ENCODE results near the gene BCL2L12. TPM values are rescaled to one million over a fixed set of nuclear protein-coding genes. Genes with fewer than 3 reads are reported as not detected.

The BCL2L12 gene
- polyA plus RNA-seq, 1 of the 3 experiments (the other 2 are of a cell fraction): 27.9 TPM

GRCh38 chr19:49712397-49712859, 46.7 kb downstream of the BCL2L12 start:
- no peaks in the 10 kb centered on the region for H3K9me3 ChIP-seq
- TF ChIP-seq CHD2 (IDR thresholded peaks at IDR 0.05; ENCODE audit: low read length, partially characterized antibody): peak; percentile 56
- TF ChIP-seq GABPA (IDR thresholded peaks at IDR 0.05; ENCODE audit: low read depth): no peak
- TF ChIP-seq MXI1 (IDR thresholded peaks at IDR 0.05; ENCODE audit: low read depth, low read length): peak; percentile 89
- no peak for TF ChIP-seq EZH2phosphoT487 (IDR thresholded peaks at IDR 0.05; ENCODE audit: borderline replicate concordance, low read depth)
- TF ChIP-seq, protein P1, sequence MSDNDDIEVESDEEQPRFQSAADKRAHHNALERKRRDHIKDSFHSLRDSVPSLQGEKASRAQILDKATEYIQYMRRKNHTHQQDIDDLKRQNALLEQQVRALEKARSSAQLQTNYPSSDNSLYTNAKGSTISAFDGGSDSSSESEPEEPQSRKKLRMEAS (IDR thresholded peaks at IDR 0.05; ENCODE audit: low read depth): no peak
- no peak for TF ChIP-seq YY1 (IDR thresholded peaks at IDR 0.05; ENCODE audit: low read depth)
- peak; percentile 55; the same call in 1 of the 2 replicates for TF ChIP-seq POLR2AphosphoS5 (IDR thresholded peaks at IDR 0.05; ENCODE audit: low read depth, low read length)
- H3K79me2 ChIP-seq (ENCODE audit: insufficient read depth): no peaks in the 10 kb centered on the region
- peak overlapping the region in 1 of 2 experiments; percentile 75; a peak in 2 of 4 replicates for H3K27ac ChIP-seq (ENCODE audit: low read depth in 2 of 2, low read length in 1 of 2)
- ChIA-PET POLR2A (interaction anchor here (0.6 to 1.5 kb wide), 7 partner anchors 10 to 133 kb away, joined by 3 to 6 read pairs (median 4); partner anchors contain the start of gene AP2A1), CTCF (interaction anchor here (1.3 to 2.1 kb wide), 3 partner anchors 22 to 226 kb away, joined by 3 to 10 read pairs (median 5); partner anchors contain the start of gene ADM5)
- no peaks in the 10 kb centered on the region for H3K9me2 ChIP-seq
- peak overlapping the region; percentile 21; the same call in 1 of the 2 replicates for H3K9ac ChIP-seq
- H2AFZ ChIP-seq (ENCODE audit: low read depth): no peak overlapping the region
- H3K4me3 ChIP-seq (ENCODE audit: low read depth in 2 of 2, low read length in 1 of 2): peak overlapping the region in 1 of 2 experiments; percentile 24; a peak in 2 of 4 replicates
- H3K36me3 ChIP-seq (replicated peaks in 1 of 2; ENCODE audit: control insufficient read depth in 1 of 2, insufficient read depth in 2 of 2, low read length in 1 of 2): peaks cover 0 to 12% of the 10 kb centered on the region in 2 experiments
- no peak overlapping the region for H3K4me2 ChIP-seq
- peaks cover 0 to 8% of the 10 kb centered on the region in 2 experiments; a peak in 1 of 4 replicates for H3K4me1 ChIP-seq (ENCODE audit: control insufficient read depth in 1 of 2, insufficient read depth in 2 of 2, low read depth in 1 of 2, low read length in 1 of 2)
- no peaks in the 10 kb centered on the region for H3K27me3 ChIP-seq (ENCODE audit: insufficient read depth)
- H4K20me1 ChIP-seq (ENCODE audit: insufficient read depth): no peaks in the 10 kb centered on the region
- H3F3A ChIP-seq (replicated peaks; ENCODE audit: insufficient read depth): peaks cover 7% of the 10 kb centered on the region
- 18% methylated on average over 16 of the region's 20 CpGs for WGBS (ENCODE audit: low lambda C conversion rate)
- DNase-seq: peak; percentile 93

DNA sequence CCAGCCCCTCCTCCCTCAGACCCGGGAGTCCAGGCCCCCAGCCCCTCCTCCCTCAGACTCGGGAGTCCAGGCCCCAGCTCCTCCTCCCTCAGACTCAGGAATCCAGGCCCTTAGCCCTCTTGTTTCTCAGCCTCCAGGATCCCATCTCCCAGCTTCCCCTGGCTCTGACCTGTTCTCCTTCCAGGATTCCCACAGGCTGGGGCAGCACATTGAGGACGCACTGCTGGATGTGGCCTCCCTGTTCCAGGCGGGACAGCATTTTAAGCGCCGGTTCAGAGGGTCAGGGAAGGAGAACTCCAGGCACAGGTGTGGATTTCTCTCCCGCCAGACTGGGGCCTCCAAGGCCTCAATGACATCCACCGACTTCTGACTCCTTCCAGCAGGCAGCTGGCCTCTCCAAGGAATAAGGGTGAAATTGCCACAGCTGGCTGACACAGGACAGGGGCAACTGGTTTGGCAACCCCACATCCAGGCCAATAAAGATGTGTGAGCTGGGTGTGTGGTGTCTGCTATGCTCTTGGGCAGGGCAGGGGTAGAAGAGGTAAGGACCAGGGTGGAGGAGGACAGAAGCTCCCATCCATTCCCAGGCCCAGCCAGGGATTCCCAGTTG, 47.6 kb downstream of the BCL2L12 start:
- H3K9me2 ChIP-seq: no peaks in the 10 kb centered on the region
- no peaks in the 10 kb centered on the region for H3K79me2 ChIP-seq (ENCODE audit: insufficient read depth)
- peak overlapping the region in 1 of 2 experiments; percentile 65; a peak in 1 of 4 replicates for H3K27ac ChIP-seq (ENCODE audit: low read depth in 2 of 2, low read length in 1 of 2)
- H3K27me3 ChIP-seq (ENCODE audit: insufficient read depth): no peaks in the 10 kb centered on the region
- 77% methylated on average over 7 of the region's 8 CpGs for WGBS (ENCODE audit: low lambda C conversion rate)
- H4K20me1 ChIP-seq (ENCODE audit: insufficient read depth): no peaks in the 10 kb centered on the region
- H2AFZ ChIP-seq (ENCODE audit: low read depth): no peak overlapping the region
- DNase-seq: no peak
- peaks cover 0 to 8% of the 10 kb centered on the region in 2 experiments; a peak in 1 of 4 replicates for H3K4me1 ChIP-seq (ENCODE audit: control insufficient read depth in 1 of 2, insufficient read depth in 2 of 2, low read depth in 1 of 2, low read length in 1 of 2)
- H3K4me3 ChIP-seq (ENCODE audit: low read depth in 2 of 2, low read length in 1 of 2): no peak overlapping the region
- H3K9ac ChIP-seq: no peak overlapping the region
- peaks cover 7% of the 10 kb centered on the region for H3F3A ChIP-seq (replicated peaks; ENCODE audit: insufficient read depth)
- H3K36me3 ChIP-seq (replicated peaks in 1 of 2; ENCODE audit: control insufficient read depth in 1 of 2, insufficient read depth in 2 of 2, low read length in 1 of 2): peaks cover 0 to 8% of the 10 kb centered on the region in 2 experiments
- CTCF ChIA-PET: interaction anchor here (0.6 to 2.1 kb wide), 5 partner anchors 23 to 225 kb away, joined by 3 to 10 read pairs (median 3); partner anchors contain the start of gene ADM5
- H3K4me2 ChIP-seq: no peak overlapping the region
- H3K9me3 ChIP-seq: no peaks in the 10 kb centered on the region
- POLR2A ChIA-PET: interaction anchor here (0.6 to 1.5 kb wide), 7 partner anchors 11 to 134 kb away, joined by 3 to 6 read pairs (median 4); partner anchors contain the start of gene AP2A1
- TF ChIP-seq MEF2A (IDR thresholded peaks at IDR 0.05; ENCODE audit: borderline replicate concordance, low read depth) (no peak), MXI1 (IDR thresholded peaks at IDR 0.05; ENCODE audit: low read depth, low read length) (no peak), SIN3A (IDR thresholded peaks at IDR 0.05; ENCODE audit: borderline replicate concordance, low read depth, low read length) (no peak), RCOR1 (IDR thresholded peaks at IDR 0.05; ENCODE audit: low read length) (no peak), RXRA (IDR thresholded peaks at IDR 0.05; ENCODE audit: borderline replicate concordance, low read depth) (no peak), GATA2 (CRISPR knock-in tag; IDR thresholded peaks at IDR 0.05) (no peak), USF2 (IDR thresholded peaks at IDR 0.05; ENCODE audit: borderline replicate concordance, low read depth, low read length) (no peak), TAF1 (IDR thresholded peaks at IDR 0.05; ENCODE audit: borderline replicate concordance, low read depth, low read length) (no peak), SMC3 (IDR thresholded peaks at IDR 0.05; ENCODE audit: low read depth, low read length) (no peak), NRF1 (IDR thresholded peaks at IDR 0.05; ENCODE audit: low read depth, low read length) (no peak)
- TF ChIP-seq, protein P1 (IDR thresholded peaks at IDR 0.05; ENCODE audit: low read depth): no peak
- TF ChIP-seq, protein P2, sequence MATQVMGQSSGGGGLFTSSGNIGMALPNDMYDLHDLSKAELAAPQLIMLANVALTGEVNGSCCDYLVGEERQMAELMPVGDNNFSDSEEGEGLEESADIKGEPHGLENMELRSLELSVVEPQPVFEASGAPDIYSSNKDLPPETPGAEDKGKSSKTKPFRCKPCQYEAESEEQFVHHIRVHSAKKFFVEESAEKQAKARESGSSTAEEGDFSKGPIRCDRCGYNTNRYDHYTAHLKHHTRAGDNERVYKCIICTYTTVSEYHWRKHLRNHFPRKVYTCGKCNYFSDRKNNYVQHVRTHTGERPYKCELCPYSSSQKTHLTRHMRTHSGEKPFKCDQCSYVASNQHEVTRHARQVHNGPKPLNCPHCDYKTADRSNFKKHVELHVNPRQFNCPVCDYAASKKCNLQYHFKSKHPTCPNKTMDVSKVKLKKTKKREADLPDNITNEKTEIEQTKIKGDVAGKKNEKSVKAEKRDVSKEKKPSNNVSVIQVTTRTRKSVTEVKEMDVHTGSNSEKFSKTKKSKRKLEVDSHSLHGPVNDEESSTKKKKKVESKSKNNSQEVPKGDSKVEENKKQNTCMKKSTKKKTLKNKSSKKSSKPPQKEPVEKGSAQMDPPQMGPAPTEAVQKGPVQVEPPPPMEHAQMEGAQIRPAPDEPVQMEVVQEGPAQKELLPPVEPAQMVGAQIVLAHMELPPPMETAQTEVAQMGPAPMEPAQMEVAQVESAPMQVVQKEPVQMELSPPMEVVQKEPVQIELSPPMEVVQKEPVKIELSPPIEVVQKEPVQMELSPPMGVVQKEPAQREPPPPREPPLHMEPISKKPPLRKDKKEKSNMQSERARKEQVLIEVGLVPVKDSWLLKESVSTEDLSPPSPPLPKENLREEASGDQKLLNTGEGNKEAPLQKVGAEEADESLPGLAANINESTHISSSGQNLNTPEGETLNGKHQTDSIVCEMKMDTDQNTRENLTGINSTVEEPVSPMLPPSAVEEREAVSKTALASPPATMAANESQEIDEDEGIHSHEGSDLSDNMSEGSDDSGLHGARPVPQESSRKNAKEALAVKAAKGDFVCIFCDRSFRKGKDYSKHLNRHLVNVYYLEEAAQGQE (IDR thresholded peaks at IDR 0.05; ENCODE audit: low read depth, low read length): no peak
- TF ChIP-seq, protein P3, sequence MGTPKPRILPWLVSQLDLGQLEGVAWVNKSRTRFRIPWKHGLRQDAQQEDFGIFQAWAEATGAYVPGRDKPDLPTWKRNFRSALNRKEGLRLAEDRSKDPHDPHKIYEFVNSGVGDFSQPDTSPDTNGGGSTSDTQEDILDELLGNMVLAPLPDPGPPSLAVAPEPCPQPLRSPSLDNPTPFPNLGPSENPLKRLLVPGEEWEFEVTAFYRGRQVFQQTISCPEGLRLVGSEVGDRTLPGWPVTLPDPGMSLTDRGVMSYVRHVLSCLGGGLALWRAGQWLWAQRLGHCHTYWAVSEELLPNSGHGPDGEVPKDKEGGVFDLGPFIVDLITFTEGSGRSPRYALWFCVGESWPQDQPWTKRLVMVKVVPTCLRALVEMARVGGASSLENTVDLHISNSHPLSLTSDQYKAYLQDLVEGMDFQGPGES (IDR thresholded peaks at IDR 0.05; ENCODE audit: low read depth, low read length): no peak
